Calu3 (cell line): ENCODE data around the gene PLD4. TPM values are rescaled to one million over a fixed set of nuclear protein-coding genes. Genes with fewer than 3 reads are reported as not detected.
"Not testable (repeated sequence)": the region's sequence is repeated elsewhere in the genome, so short reads cannot be mapped to it uniquely, and the experiment has no call there.

Source experiments
- BruUV-seq: library from RNA; stranded (reverse); fragments of 400-500 nt; replicated peaks from 2 replicates; lab custom pipeline; 2021; lab: Mats Ljungman, UMichigan
- CTCF ChIA-PET: fragments of 300-600 bp; sonication (Branson Sonifier 250); formaldehyde crosslinking; loops from one replicate; lab custom pipeline; 2022; ENCODE audit warnings: antibody characterized with exemption; lab: Charles Lee
- DNase-seq: peaks from one replicate; pipeline ENCODE4 v3.0.0; 2022
- H3K27ac Mint-ChIP-seq: one replicate; pipeline ENCODE4 v1.8.0; 2022; ENCODE audit warnings: mixed read lengths; ENCODE audit not compliant: unreplicated experiment
- H3K27me3 Mint-ChIP-seq: one replicate; pipeline ENCODE4 v1.8.0; 2022; ENCODE audit warnings: mixed read lengths; ENCODE audit not compliant: unreplicated experiment
- H3K36me3 Mint-ChIP-seq: one replicate; pipeline ENCODE4 v1.8.0; 2022; ENCODE audit warnings: mild to moderate bottlenecking, moderate library complexity, mixed read lengths; ENCODE audit not compliant: insufficient read depth, unreplicated experiment
- H3K4me1 Mint-ChIP-seq: one replicate; pipeline ENCODE4 v1.8.0; 2022; ENCODE audit warnings: mild to moderate bottlenecking, low read depth, mixed read lengths; ENCODE audit not compliant: unreplicated experiment
- H3K4me3 Mint-ChIP-seq: one replicate; pipeline ENCODE4 v1.8.0; 2022; ENCODE audit warnings: mild to moderate bottlenecking, low read depth, moderate library complexity, mixed read lengths; ENCODE audit not compliant: unreplicated experiment
- H3K9me3 Mint-ChIP-seq: one replicate; pipeline ENCODE4 v1.8.0; 2022; ENCODE audit warnings: low read depth, mixed read lengths; ENCODE audit not compliant: unreplicated experiment
- CTCF ChIP-seq: fragments of 200-600 bp; IDR thresholded peaks from one replicate; pipeline ENCODE4 v1.8.0; 2022; ENCODE audit warnings: antibody characterized with exemption; ENCODE audit not compliant: unreplicated experiment
- intact Hi-C: fragments of 100-400 bp; cut with micrococcal nuclease; formaldehyde crosslinking; loops from one replicate; pipeline ENCODE4 v1.10.0; 2022; ENCODE audit not compliant: unreplicated experiment
- total RNA-seq: library from RNA; stranded (reverse); gene quantifications from 2 replicates; pipeline ENCODE4 v1.2.3, GENCODE V29; 2022

Gene PLD4
- total RNA-seq, 1 experiment from 2014 or later: 0.09 TPM

GRCh38 chr14:104945266-104945665 is 20.6 kb downstream of the PLD4 start:
- peaks cover 23% of the 10 kb centered on the region for H3K36me3 Mint-ChIP-seq
- H3K27me3 Mint-ChIP-seq, H3K9me3 Mint-ChIP-seq, BruUV-seq, DNase-seq, H3K4me3 Mint-ChIP-seq, H3K27ac Mint-ChIP-seq, H3K4me1 Mint-ChIP-seq, CTCF ChIA-PET, intact Hi-C loops: not testable (repeated sequence)

- DNase-seq, H3K27ac Mint-ChIP-seq, H3K4me1 Mint-ChIP-seq, H3K4me3 Mint-ChIP-seq, H3K9me3 Mint-ChIP-seq, intact Hi-C loops, BruUV-seq, CTCF ChIA-PET, H3K27me3 Mint-ChIP-seq: not testable (repeated sequence)
- peaks cover 19% of the 10 kb centered on the region for H3K36me3 Mint-ChIP-seq
Observed at GRCh38 chr14:104945986-104946965, 21.6 kb downstream of the PLD4 start.

GRCh38 chr14:104947201-104947600 is 22.5 kb downstream of the PLD4 start:
- H3K9me3 Mint-ChIP-seq, BruUV-seq, CTCF ChIA-PET, H3K4me3 Mint-ChIP-seq, H3K4me1 Mint-ChIP-seq, intact Hi-C loops, DNase-seq, H3K27me3 Mint-ChIP-seq, H3K27ac Mint-ChIP-seq: not testable (repeated sequence)
- H3K36me3 Mint-ChIP-seq: peaks cover 23% of the 10 kb centered on the region

DNA sequence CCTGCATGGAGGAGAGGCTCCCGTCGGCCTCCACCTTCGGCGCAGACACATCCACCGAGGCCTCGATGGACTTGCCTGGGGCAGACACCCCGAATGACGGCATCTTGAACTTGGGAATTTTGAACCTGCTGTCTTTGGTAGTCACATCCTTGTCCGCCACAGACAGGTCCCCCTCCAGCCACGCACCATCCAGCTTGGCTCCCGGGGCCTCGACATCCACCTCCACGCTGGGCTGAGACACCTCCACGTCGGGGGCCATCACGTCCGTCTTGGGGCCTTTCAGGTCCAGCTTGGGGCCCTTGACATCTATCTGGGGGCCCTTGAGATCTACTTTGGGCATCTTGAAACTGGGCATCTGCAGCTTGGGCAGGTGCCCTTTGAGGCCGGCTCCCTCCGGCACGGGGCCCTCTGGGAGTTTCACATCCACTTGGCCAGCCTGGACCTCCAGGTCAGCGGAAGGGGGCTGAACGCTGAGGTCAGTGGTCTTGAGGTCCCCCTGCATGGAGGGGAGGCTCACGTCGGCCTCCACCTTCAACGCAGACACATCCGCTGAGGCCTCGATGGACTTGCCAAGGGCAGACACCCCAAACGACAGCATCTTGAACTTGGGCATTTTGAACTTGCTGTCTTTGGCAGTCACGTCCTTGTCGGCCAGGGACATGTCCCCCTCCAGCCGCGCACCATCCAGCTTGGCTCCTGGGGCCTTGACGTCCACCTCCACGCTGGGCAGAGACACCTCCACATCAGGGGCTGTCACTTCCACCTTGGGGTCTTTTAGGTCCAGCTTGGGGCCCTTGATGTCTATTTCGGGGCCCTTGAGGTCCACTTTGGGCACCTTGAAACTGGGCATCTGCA is 23.4 kb downstream of the PLD4 start:
- H3K27ac Mint-ChIP-seq, CTCF ChIA-PET, intact Hi-C loops, DNase-seq, H3K27me3 Mint-ChIP-seq, BruUV-seq, H3K4me1 Mint-ChIP-seq, H3K4me3 Mint-ChIP-seq, H3K9me3 Mint-ChIP-seq: not testable (repeated sequence)
- peaks cover 26% of the 10 kb centered on the region for H3K36me3 Mint-ChIP-seq

DNA sequence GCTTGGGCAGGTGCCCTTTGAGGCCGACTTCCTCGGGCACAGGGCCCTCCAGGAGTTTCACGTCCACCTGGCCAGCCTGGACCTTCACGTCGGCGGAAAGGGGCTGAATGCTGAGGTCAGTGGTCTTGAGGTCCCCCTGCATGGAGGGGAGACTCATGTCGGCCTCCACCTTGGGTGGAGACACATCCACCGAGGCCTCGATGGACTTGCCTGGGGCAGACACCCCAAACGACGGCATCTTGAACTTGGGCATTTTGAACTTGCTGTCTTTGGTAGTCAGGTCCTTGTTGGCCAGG is 24.0 kb downstream of the PLD4 start:
- no TSS peak for BruUV-seq
- TF ChIP-seq CTCF: no peak
- H3K4me3 Mint-ChIP-seq: no peak overlapping the region
- no peak overlapping the region for H3K27ac Mint-ChIP-seq
- CTCF ChIA-PET: no interaction called here
- intact Hi-C loops: no loop called here
- no peaks in the 10 kb centered on the region for H3K27me3 Mint-ChIP-seq
- peaks cover 4% of the 10 kb centered on the region for H3K9me3 Mint-ChIP-seq
- DNase-seq: no peak
- peaks cover 27% of the 10 kb centered on the region for H3K36me3 Mint-ChIP-seq
- no peaks in the 10 kb centered on the region for H3K4me1 Mint-ChIP-seq

- intact Hi-C loops, CTCF ChIA-PET, H3K4me3 Mint-ChIP-seq, DNase-seq, H3K27me3 Mint-ChIP-seq, H3K27ac Mint-ChIP-seq, BruUV-seq, H3K9me3 Mint-ChIP-seq, H3K4me1 Mint-ChIP-seq: not testable (repeated sequence)
- peaks cover 24% of the 10 kb centered on the region for H3K36me3 Mint-ChIP-seq
Observed at GRCh38 chr14:104949406-104949955, 24.8 kb downstream of the PLD4 start.
